WI38 (cell line): ENCODE measurements around the gene ATP5F1E.

Experiments used
- H3K4me3 ChIP-seq: 2 replicates; pipeline ENCODE4 v1.5.1; 2011; ENCODE audit warnings: low read depth, mild to moderate bottlenecking, control low read depth, low read length
- TF ChIP-seq, protein P1 (sequence below): IDR thresholded peaks from 2 replicates; pipeline ENCODE4 v1.5.1; 2012; ENCODE audit warnings: low read depth, mild to moderate bottlenecking, control low read depth, low read length

Gene ATP5F1E

DNA sequence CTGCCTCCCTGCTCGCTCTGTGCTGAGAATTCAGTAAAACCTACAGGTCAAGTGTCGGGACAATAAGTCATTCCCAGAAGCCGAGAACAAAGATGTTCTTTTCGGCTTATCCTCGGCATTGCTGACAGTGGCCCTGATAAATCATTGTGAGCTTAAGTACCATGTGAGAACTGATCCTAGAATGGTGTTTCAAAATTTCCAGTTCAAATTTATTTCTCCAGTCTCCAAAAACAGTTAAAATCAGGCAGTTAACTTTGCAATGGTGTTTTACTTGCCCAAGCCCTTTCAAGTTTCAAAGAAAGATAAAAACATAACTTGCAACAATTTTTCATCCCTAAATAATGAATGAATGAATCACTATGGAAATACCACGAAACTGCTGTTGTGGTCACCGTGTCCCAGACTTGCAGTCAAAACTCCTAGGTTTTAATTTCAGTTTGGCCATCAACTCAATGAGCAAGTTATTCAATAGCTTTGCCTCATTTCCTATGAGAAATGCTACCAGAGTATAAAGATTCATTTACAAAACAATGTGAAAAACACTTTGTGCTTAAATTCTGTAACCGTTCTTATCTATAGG, 4.3 kb downstream of the ATP5F1E start:
- no peak overlapping the region for H3K4me3 ChIP-seq

GRCh38 chr20:59026904-59027740, 5.0 kb downstream of the ATP5F1E start:
- TF ChIP-seq, protein P1, sequence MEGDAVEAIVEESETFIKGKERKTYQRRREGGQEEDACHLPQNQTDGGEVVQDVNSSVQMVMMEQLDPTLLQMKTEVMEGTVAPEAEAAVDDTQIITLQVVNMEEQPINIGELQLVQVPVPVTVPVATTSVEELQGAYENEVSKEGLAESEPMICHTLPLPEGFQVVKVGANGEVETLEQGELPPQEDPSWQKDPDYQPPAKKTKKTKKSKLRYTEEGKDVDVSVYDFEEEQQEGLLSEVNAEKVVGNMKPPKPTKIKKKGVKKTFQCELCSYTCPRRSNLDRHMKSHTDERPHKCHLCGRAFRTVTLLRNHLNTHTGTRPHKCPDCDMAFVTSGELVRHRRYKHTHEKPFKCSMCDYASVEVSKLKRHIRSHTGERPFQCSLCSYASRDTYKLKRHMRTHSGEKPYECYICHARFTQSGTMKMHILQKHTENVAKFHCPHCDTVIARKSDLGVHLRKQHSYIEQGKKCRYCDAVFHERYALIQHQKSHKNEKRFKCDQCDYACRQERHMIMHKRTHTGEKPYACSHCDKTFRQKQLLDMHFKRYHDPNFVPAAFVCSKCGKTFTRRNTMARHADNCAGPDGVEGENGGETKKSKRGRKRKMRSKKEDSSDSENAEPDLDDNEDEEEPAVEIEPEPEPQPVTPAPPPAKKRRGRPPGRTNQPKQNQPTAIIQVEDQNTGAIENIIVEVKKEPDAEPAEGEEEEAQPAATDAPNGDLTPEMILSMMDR: no peak
- H3K4me3 ChIP-seq: no peak overlapping the region

More for the DNA sequence above, 4.3 kb downstream of the ATP5F1E start:
- TF ChIP-seq, protein P1: no peak

DNA sequence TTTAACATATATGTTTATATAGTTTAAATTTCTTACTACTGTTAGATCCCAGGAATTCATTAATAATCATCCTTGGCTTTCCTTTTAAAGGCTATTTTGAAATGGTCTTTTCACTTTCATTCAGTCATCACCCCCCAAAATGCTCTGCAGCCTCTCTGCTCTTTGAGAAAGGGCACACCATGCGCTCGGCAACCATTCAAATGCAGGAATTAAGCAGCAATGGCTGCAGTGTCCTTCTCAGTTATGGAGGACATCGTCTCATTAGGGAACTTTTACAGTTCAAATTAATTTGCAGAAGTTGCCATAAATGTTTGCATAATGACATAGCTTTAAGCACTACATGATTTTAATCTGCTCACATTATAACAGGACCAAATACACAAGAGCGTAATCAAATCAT, 6.6 kb downstream of the ATP5F1E start:
- TF ChIP-seq, protein P1: no peak
- H3K4me3 ChIP-seq: no peak overlapping the region

GRCh38 chr20:59025086-59025485, 7.0 kb downstream of the ATP5F1E start:
- no peak overlapping the region for H3K4me3 ChIP-seq
- TF ChIP-seq, protein P1: no peak

DNA sequence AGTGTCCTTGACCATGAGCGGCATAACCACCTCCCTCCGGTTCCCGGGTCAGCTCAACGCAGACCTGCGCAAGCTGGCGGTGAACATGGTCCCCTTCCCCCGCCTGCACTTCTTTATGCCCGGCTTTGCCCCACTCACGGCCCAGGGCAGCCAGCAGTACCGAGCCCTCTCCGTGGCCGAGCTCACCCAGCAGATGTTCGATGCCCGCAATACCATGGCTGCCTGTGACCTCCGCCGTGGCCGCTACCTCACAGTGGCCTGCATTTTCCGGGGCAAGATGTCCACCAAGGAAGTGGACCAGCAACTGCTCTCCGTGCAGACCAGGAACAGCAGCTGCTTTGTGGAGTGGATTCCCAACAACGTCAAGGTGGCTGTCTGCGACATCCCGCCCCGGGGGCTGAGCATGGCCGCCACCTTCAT, 8.0 kb downstream of the ATP5F1E start:
- TF ChIP-seq, protein P1: no peak

DNA sequence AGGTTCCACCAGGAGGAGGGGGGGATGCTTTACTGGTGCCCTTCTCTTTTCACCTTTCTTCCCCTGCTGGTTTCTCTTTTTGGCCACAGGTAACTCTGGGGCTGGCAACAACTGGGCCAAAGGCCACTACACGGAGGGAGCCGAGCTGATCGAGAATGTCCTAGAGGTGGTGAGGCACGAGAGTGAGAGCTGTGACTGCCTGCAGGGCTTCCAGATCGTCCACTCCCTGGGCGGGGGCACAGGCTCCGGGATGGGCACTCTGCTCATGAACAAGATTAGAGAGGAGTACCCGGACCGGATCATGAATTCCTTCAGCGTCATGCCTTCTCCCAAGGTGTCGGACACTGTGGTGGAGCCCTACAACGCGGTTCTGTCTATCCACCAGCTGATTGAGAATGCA, 8.5 kb downstream of the ATP5F1E start:
- no peak overlapping the region for H3K4me3 ChIP-seq
- TF ChIP-seq, protein P1: no peak

More for the DNA sequence above, 8.0 kb downstream of the ATP5F1E start:
- H3K4me3 ChIP-seq: no peak overlapping the region

GRCh38 chr20:59022754-59023153, 9.4 kb downstream of the ATP5F1E start:
- H3K4me3 ChIP-seq: no peak overlapping the region
- TF ChIP-seq, protein P1: no peak
